SIG-M5 treated with dmso at 0.1 percent for 504 hours (cell line): ENCODE measurements around the gene TCF7L2.

Source experiments
- DNase-seq: peaks from one replicate; lab custom pipeline; 2025; ENCODE audit not compliant: unreplicated experiment; lab: John Stamatoyannopoulos, UW

The TCF7L2 gene

DNA sequence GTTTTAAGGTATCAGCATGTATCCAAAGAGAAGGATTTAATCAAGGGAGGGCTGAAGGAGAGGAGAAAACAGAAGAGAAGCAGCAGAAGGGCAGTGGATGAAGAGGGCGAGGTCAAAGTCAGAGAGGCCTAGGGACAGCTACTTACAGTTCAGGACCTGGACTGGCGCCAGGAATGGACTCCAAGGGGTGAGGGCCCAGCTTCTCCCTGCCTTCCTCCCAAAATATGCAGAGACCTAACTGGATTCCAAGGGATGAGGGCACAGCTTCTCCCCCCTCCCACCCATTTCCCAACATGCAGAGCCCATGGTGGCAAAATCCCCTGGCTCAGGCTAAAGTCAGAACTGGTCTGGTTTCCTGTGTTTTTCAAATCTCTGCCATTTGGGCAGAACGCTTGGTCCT, 3.4 kb upstream of the TCF7L2 start:
- DNase-seq: no peak

DNA sequence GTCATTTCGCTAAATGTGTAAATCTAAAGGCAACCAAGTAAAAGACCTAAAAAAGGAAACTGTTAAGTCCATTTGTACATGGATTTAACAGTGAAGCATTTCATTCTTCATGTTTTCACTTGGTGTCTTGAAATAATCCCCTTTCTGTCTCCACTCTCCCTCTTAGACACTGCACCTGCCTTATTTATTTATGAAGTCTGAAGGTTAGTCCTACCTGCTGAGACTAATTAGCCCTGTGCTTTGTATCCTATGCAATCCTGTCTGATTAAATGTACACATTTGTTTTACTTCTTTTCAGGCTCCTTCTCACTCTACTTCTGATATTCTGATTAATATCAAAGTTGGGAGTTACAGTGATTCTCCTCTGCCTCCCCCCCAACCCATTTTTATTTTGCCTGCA, 1.9 kb upstream of the TCF7L2 start:
- no peak for DNase-seq

DNA sequence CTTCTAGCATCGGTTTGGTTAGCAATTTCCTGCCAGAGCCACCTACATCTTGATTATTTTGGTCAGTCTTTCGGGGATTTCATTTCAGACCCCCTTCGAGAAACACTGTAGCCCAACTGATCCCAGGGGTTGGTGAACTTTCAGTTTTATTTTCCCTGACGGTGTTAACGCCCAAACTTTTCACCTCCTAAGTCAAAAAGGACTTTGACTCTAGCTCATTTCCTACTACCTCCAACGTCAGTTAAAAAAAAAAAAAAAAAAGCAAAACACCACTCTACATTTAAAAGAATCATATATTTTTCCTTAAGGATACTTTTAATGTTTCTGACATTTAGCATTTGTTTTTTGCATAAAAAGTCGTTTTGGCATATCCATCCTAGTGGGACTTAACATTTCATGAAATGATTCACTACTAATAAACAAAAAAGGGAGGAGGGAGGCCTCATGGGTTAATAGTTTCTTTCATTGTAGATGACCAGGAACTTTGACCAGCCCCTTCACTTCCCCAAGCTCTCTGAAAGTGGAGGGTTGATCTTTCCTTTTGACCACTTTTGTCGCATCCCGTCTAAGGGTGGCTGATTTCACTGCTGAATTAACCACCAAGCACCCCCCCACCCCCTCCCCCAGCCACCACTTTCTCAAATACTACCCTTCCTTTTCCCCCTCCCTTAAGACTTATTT, 764 bp upstream of the TCF7L2 start:
- no peak for DNase-seq

DNA sequence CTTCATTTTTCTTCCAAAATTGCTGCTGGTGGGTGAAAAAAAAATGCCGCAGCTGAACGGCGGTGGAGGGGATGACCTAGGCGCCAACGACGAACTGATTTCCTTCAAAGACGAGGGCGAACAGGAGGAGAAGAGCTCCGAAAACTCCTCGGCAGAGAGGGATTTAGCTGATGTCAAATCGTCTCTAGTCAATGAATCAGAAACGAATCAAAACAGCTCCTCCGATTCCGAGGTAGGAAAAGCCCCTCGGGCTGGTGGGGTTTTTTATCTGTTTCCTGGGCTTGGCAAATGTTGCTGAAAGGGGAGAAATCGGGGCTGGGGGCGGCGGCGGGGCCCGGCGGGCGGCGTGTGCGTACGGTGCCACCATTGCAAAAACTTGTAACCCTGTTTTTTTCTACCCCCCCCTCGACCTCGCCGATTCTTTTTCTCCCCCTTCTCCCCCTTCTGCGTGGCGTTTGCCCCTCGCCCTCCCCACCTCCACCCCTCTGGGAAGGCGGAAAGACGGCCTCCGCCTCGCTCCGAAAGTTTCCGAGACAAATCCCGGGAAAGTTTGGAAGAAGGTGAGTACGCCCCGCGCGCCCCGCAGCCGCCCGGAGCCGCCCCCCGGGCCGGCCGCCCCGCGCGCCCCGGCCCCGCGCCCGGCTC, 789 bp downstream of the TCF7L2 start:
- DNase-seq: peak; percentile 38

GRCh38 chr10:112951359-112952281, 1.6 kb downstream of the TCF7L2 start:
- peak; percentile 74 for DNase-seq

DNA sequence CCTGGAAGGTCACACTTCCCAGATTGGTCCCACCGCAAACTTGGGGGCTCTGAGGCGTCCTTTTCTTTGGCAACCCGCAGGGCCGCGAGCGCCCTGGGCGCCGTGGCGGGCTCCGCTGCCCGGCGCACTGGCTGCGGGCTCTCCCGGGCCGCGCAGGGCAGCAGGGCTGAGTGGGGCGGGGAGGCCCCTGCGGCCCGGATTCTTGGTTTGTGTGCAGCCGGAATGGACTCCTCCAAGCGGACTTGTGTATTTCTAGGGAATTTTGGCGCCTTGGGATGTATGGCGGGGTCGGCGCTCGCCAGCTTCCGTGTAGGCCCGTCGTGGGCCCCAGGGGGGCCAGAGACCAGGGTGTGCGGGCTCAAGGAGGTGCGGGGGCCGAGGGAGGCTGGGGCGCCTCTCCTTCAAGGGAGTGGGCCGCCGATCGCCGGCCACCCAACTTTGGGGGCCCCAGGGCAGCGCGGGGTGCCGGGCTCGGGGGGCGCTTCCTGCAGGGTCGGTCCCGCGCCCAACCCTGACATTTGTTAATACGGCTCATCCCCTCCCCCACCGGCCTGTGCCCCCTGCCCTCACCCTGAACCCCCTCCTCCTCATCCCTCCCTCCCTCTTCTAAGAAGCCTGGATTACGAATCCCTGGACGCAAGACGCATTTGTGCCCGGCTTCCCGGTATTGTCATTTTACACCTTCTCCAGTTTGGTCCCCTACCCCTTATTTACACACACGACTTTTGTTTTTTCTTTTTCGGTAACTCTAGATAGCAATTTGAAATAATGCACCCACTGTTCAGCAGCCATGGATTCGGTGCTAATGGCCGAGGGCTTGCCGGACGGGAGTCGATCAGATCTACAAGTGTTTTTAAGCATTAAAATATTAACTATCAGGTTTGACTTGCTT, 2.5 kb downstream of the TCF7L2 start:
- DNase-seq: no peak

DNA sequence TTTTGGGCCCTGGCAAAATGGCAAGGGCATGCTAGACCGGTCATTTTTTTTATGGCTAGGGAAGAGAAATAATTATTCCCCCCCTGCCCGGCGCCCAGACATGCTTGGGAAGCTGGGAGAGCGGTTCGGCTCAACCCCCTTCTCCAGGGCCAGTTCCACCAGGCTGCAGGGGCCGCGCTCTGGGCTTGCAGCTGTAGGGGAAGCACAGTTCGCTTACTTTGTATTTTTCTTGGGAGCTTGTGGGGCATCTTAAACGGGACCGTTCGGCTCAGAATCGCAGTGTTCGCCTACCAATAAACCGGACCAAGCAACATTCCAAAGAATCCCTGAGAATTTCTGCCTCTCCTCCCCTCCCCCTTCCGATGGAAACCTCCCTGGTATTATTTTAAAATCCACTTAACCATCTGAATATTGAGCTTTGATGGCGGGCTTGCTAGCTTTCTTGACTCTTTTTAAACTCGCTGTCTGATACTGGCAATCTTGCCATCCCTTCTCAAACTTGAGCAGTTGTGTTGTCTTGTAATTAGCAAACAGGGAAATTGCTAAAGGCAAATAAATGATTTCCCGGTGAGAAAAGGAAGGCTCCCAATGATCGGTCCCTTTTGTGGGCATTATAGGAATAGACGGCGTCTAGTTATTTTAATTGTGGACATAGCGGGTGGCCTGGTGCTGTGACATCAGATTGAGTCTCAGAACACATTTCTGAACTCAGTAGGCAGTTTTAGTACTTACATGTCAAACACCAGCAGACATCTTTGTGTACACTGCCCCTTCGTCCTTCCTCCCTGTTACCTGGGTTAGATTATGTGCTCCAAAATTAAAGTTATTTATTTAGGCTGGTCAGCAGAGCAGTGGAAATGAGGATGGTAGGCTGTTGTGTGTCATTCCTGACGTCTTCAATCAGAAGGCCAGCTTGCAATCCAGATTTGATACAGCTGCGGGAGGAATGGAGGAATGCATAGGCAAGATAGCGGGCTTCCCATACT, 3.4 kb downstream of the TCF7L2 start:
- DNase-seq: no peak

GRCh38 chr10:112954974-112955581, 5.0 kb downstream of the TCF7L2 start:
- no peak for DNase-seq

DNA sequence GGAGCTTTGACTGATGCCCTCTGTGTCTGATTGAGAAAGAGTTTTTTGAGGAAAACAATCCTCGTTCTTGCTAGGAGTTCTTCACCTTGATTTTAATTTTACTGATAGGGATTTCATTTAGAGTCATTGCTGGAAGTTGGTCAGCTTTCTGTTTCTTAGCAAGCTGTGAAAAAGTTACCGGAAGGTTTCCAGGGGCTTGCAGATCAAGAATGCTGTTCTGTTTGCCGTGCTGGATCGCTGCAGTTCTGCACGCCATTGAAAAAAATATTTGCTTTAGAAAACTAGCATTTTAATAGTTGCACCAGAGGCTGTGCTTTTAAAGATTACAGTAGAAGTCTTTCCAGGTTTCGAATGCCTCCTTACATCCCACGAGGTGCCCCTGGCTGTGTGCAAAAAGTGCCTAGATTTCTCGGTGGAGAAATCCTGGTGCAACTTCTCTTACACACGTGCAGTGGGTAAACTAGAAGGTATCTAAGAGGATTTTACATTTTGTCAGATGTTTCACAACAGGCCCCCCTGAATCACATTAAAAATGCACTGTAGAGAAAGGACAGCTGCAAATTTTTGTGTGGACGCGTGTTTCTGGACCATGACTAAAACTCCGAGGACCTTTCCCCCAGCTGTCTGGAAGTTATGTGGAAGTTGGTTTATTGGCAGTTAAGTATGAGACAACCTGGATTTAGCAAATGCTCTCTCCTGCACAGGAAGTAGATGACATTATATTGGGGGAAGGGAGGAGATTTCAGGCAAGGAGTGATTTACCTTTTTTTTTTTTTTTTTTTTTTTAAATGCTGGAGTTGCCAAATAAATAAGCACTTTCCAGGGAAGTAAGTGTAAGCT, 5.8 kb downstream of the TCF7L2 start:
- DNase-seq: no peak

GRCh38 chr10:112956631-112957350, 6.7 kb downstream of the TCF7L2 start:
- no peak for DNase-seq

DNA sequence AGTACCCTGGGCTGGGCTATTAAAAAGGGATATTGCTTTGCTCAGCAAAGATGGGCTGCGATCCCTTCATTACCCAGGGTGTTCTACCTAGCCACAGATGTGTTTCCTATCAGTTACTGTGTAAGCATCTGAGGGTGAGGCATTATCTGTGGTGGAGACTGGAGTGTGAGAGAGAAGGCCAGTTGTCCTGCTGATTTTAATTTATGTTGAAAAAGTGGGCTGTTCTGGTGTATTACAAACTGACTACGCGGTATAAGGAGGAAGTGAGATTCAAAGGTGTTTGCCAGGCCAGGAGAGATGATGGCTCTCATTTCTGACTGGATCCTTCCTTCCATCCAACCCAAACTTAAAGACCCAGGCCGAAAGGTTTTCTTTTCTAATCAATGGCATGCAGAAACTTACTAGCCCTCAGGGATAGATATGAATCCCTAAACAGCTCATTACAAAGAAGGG, 7.6 kb downstream of the TCF7L2 start:
- no peak for DNase-seq

- DNase-seq: no peak
Measured at GRCh38 chr10:112958275-112958995, 8.4 kb downstream of the TCF7L2 start.

GRCh38 chr10:112959207-112959838, 9.3 kb downstream of the TCF7L2 start:
- DNase-seq: no peak

- no peak for DNase-seq
Measured at GRCh38 chr10:112960151-112960681, 10.2 kb downstream of the TCF7L2 start.

- no peak for DNase-seq
Measured at GRCh38 chr10:112961609-112962008, 11.6 kb downstream of the TCF7L2 start.

DNA sequence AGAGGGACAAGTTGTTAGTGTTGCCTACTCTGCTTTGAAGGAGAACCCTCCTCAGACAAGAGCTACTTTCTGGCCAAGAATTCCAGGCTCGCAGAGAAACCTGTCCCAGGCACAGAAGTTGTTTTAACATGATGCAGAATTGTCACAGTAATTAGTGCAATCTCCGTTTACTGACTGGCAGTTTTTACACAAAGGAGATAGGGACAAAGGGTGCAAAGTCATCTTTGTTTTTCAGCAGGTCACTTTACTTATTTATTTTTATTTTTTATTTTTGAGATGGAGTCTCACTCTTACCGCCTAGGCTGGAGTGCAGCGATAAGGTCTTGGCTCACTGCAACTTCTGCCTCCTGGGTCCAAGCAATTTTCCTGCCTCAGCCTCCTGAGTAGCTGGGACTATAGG, 12.3 kb downstream of the TCF7L2 start:
- no peak for DNase-seq
